Measurements from ENCODE around the gene CNTN1. TPM values are rescaled to one million over a fixed set of nuclear protein-coding genes. Genes with fewer than 3 reads are reported as not detected.

CNTN1 gene
- total and polyA plus RNA-seq, 2 of the 4 experiments (the other 2 are of a cell fraction): 0.10 to 0.18 TPM

- H3K4ac ChIP-seq (ENCODE audit: low read depth, low read length): no peak overlapping the region
- H2BK5ac ChIP-seq (ENCODE audit: low read depth, low read length, poor library complexity, severe bottlenecking): no peak overlapping the region
- H3K27ac ChIP-seq (ENCODE audit: insufficient read depth, low read length): no peak overlapping the region
- H4K91ac ChIP-seq (ENCODE audit: insufficient read depth, low read depth, low read length): no peak overlapping the region
- no peaks in the 10 kb centered on the region for H3K79me1 ChIP-seq (ENCODE audit: low read depth in 1 of 2, low read length in 2 of 2)
- no peak overlapping the region for H3K4me3 ChIP-seq (ENCODE audit: insufficient read depth, low read depth, low read length)
- TF ChIP-seq RAD21 (IDR thresholded peaks at IDR 0.05; ENCODE audit: low read length): no peak
- no peak for TF ChIP-seq MXI1 (IDR thresholded peaks at IDR 0.05; ENCODE audit: borderline replicate concordance, low read depth, low read length)
- no peak for TF ChIP-seq FOS (IDR thresholded peaks at IDR 0.05; ENCODE audit: low read depth, low read length)
- TF ChIP-seq CHD1 (IDR thresholded peaks at IDR 0.05; ENCODE audit: low read depth, low read length): no peak
- TF ChIP-seq, protein P1, sequence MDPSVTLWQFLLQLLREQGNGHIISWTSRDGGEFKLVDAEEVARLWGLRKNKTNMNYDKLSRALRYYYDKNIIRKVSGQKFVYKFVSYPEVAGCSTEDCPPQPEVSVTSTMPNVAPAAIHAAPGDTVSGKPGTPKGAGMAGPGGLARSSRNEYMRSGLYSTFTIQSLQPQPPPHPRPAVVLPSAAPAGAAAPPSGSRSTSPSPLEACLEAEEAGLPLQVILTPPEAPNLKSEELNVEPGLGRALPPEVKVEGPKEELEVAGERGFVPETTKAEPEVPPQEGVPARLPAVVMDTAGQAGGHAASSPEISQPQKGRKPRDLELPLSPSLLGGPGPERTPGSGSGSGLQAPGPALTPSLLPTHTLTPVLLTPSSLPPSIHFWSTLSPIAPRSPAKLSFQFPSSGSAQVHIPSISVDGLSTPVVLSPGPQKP (IDR thresholded peaks at IDR 0.05; ENCODE audit: borderline replicate concordance, low read depth, low read length): no peak
- no peak for TF ChIP-seq BHLHE40 (IDR thresholded peaks at IDR 0.05; ENCODE audit: low read depth, low read length)
- TF ChIP-seq POLR2A (IDR thresholded peaks at IDR 0.05; ENCODE audit: low read depth, low read length): no peak
- no peak for TF ChIP-seq RFX5 (IDR thresholded peaks at IDR 0.05; ENCODE audit: low read depth, low read length)
- TF ChIP-seq MAFK (IDR thresholded peaks at IDR 0.05; ENCODE audit: low read depth, low read length): no peak
- TF ChIP-seq USF2 (IDR thresholded peaks at IDR 0.05; ENCODE audit: low read depth, low read length): no peak
- TF ChIP-seq NFE2L2 (IDR thresholded peaks at IDR 0.05; ENCODE audit: low read depth, low read length): no peak
- TF ChIP-seq, protein P2, sequence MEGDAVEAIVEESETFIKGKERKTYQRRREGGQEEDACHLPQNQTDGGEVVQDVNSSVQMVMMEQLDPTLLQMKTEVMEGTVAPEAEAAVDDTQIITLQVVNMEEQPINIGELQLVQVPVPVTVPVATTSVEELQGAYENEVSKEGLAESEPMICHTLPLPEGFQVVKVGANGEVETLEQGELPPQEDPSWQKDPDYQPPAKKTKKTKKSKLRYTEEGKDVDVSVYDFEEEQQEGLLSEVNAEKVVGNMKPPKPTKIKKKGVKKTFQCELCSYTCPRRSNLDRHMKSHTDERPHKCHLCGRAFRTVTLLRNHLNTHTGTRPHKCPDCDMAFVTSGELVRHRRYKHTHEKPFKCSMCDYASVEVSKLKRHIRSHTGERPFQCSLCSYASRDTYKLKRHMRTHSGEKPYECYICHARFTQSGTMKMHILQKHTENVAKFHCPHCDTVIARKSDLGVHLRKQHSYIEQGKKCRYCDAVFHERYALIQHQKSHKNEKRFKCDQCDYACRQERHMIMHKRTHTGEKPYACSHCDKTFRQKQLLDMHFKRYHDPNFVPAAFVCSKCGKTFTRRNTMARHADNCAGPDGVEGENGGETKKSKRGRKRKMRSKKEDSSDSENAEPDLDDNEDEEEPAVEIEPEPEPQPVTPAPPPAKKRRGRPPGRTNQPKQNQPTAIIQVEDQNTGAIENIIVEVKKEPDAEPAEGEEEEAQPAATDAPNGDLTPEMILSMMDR (conservative IDR thresholded peaks at IDR 0.05; ENCODE audit: low read depth, low read length): no peak
- TF ChIP-seq MAZ (IDR thresholded peaks at IDR 0.05; ENCODE audit: borderline replicate concordance, low read depth, low read length): no peak
- no peak for TF ChIP-seq CEBPB (IDR thresholded peaks at IDR 0.05; ENCODE audit: low read depth, low read length)
- no peak for TF ChIP-seq RCOR1 (IDR thresholded peaks at IDR 0.05; ENCODE audit: insufficient replicate concordance, low read length)
- no peak for ATAC-seq (ENCODE audit: low read depth)
- no peak overlapping the region for H4K5ac ChIP-seq (ENCODE audit: low read depth, low read length)
- no peak overlapping the region for H2AFZ ChIP-seq (replicated peaks; ENCODE audit: low read length, poor library complexity)
- no peaks in the 10 kb centered on the region for H4K20me1 ChIP-seq (ENCODE audit: insufficient read depth, low read length)
- H2BK15ac ChIP-seq (ENCODE audit: low read depth, low read length): no peak overlapping the region
- BruUV-seq (replicated peaks): no TSS peak
- POLR2A ChIA-PET (ENCODE audit: unreplicated experiment): no interaction called here
- in situ Hi-C loops (cut with MboI; ENCODE audit: low sequenced_read_pairs): no loop called here
- H3K56ac ChIP-seq (ENCODE audit: extremely low read depth, insufficient read depth, low read length): no peak overlapping the region
- H3K36me3 ChIP-seq (ENCODE audit: control insufficient read depth, insufficient read depth, low read length): no peaks in the 10 kb centered on the region
- CTCF ChIA-PET: interaction anchor here (1.4 kb wide), 1 partner anchor 9 kb away, joined by 5 read pairs; no protein-coding TSS in a partner anchor
- 0 out of 2 replicates have a peak, but pooled peaks cover 2% of the 10 kb centered on the region for H3K9me3 ChIP-seq (ENCODE audit: control insufficient read depth, insufficient read depth, low read length)
- dilution Hi-C loops (cut with HindIII; ENCODE audit: low sequenced_read_pairs, unreplicated experiment): no loop called here
- WGBS, 2 experiments (ENCODE audit: extremely low coverage in 2 of 2, insufficient read length in 1 of 2): no CpG with 5 or more reads among the region's 2 CpGs
- no peak overlapping the region for H2AK9ac ChIP-seq (replicated peaks; ENCODE audit: low read depth, low read length, poor library complexity)
- no peak overlapping the region for H3K9ac ChIP-seq (ENCODE audit: low read depth, low read length)
- no peak overlapping the region for H4K8ac ChIP-seq (ENCODE audit: low read depth in 2 of 2, low read length in 2 of 2)
- no peak overlapping the region for H2BK20ac ChIP-seq (ENCODE audit: low read depth, low read length)
- no peak overlapping the region for H2BK120ac ChIP-seq (ENCODE audit: low read depth, low read length)
- no peak overlapping the region for H3K23ac ChIP-seq (ENCODE audit: low read depth, low read length)
- no peak overlapping the region for H3K4me2 ChIP-seq (ENCODE audit: low read depth, low read length)
- H3K14ac ChIP-seq (replicated peaks; ENCODE audit: low read depth, low read length): no peak overlapping the region
- intact Hi-C loops (cut with micrococcal nuclease): no loop called here
- no peaks in the 10 kb centered on the region for H3K27me3 ChIP-seq (ENCODE audit: control insufficient read depth, insufficient read depth, low read length)
- no peak for DNase-seq
- H3K18ac ChIP-seq (ENCODE audit: low read depth, low read length): no peak overlapping the region
- H2AK5ac ChIP-seq (ENCODE audit: low read depth, low read length): no peak overlapping the region
- no peaks in the 10 kb centered on the region for H3K4me1 ChIP-seq (ENCODE audit: control insufficient read depth, insufficient read depth, low read length)
- no peaks in the 10 kb centered on the region for H3K9me1 ChIP-seq (ENCODE audit: insufficient read depth, low read length)
Observed at GRCh38 chr12:41120211-41120610, 428.0 kb downstream of the CNTN1 start.

Measured in IMR-90 (cell line).